Mesenteric fat pad (tissue), 1 donor: ENCODE data around the gene RUFY1. TPM values are rescaled to one million over a fixed set of nuclear protein-coding genes. Genes with fewer than 3 reads are reported as not detected.
A peak's percentile ranks its signal among the peaks of the same experiment; 100 is the strongest.
"Not testable (repeated sequence)": the region's sequence is repeated elsewhere in the genome, so short reads cannot be mapped to it uniquely, and the experiment has no call there.

Experiments used
- DNase-seq: peaks from one replicate; pipeline ENCODE4 v3.0.0-alpha.2; 2020; ENCODE audit warnings: low spot score
- total RNA-seq: library from RNA; stranded (reverse); fragmentation: NEBNext Ultra II Directional; extraction: Animal tissue kit (Norgen Biotek cat#: 25700); gene quantifications from one replicate; pipeline ENCODE4 v1.2.1, GENCODE V29; 2021
- donor health status: DM: yes; HTN: yes; CAD: no.

RUFY1 gene
- total RNA-seq, 1 donor from 2014 or later, result 40.9 TPM

- no peak for DNase-seq
Observed at GRCh38 chr5:179620703-179621350, 70.5 kb downstream of the RUFY1 start.

GRCh38 chr5:179621551-179622214 is 71.3 kb downstream of the RUFY1 start:
- DNase-seq, result peak; percentile 43

GRCh38 chr5:179623003-179623905 is 72.9 kb downstream of the RUFY1 start, which contains the start of gene HNRNPH1:
Gene HNRNPH1, minus strand, starts transcription at chr5:179623671. Its CDS starts 538 bp downstream, at chr5:179623133.
- peak; percentile 99 for DNase-seq

- peak; percentile 90 for DNase-seq
Observed at GRCh38 chr5:179623906-179624741, 73.8 kb downstream of the RUFY1 start.

- peak; percentile 35 for DNase-seq
Observed at GRCh38 chr5:179624841-179625271, 74.5 kb downstream of the RUFY1 start.

GRCh38 chr5:179633501-179634369 is 83.4 kb downstream of the RUFY1 start:
- peak; percentile 18 for DNase-seq

- DNase-seq, result peak; percentile 75
Observed at GRCh38 chr5:179634370-179635172, 84.2 kb downstream of the RUFY1 start.

GRCh38 chr5:179639296-179639695 is 88.9 kb downstream of the RUFY1 start:
- peak; percentile 41 for DNase-seq

GRCh38 chr5:179641745-179642144 is 91.4 kb downstream of the RUFY1 start:
- not testable (repeated sequence) for DNase-seq

- not testable (repeated sequence) for DNase-seq
Observed at GRCh38 chr5:179642626-179643025, 92.3 kb downstream of the RUFY1 start.

- not testable (repeated sequence) for DNase-seq
Observed at GRCh38 chr5:179643141-179643920, 93.0 kb downstream of the RUFY1 start.

- not testable (repeated sequence) for DNase-seq
Observed at GRCh38 chr5:179644766-179645165, 94.4 kb downstream of the RUFY1 start.

- no peak for DNase-seq
Observed at GRCh38 chr5:179648410-179648809, 98.1 kb downstream of the RUFY1 start.

- DNase-seq, result not testable (repeated sequence)
Observed at GRCh38 chr5:179649166-179649703, 98.9 kb downstream of the RUFY1 start.

GRCh38 chr5:179650245-179650644 is 99.9 kb downstream of the RUFY1 start:
- not testable (repeated sequence) for DNase-seq

- DNase-seq, result not testable (repeated sequence)
Observed at GRCh38 chr5:179653135-179653534, 102.8 kb downstream of the RUFY1 start.

- DNase-seq, result not testable (repeated sequence)
Observed at GRCh38 chr5:179657302-179658178, 107.2 kb downstream of the RUFY1 start.
